Fibroblast of lung (primary cell): ENCODE results near the gene HECTD4. TPM values are rescaled to one million over a fixed set of nuclear protein-coding genes. Genes with fewer than 3 reads are reported as not detected.

Source experiments
- DNase-seq, 2 donors: peaks; one replicate each; pipeline versions ENCODE4 v3.0.0 to v3.0.0-alpha.2; 2010; ENCODE audit warnings: low read depth in 2 of 2
- H2AFZ ChIP-seq: 2 replicates; pipeline ENCODE4 v1.5.1; 2012; ENCODE audit warnings: low read length, control low read depth, inconsistent platforms
- H3K27ac ChIP-seq: 2 replicates; pipeline ENCODE4 v1.5.1; 2011; ENCODE audit warnings: low read length, control low read depth; ENCODE audit not compliant: insufficient read depth
- H3K27me3 ChIP-seq: 2 replicates; pipeline ENCODE4 v1.5.1; 2011; ENCODE audit warnings: mild to moderate bottlenecking, low read length; ENCODE audit not compliant: control insufficient read depth, insufficient read depth
- H3K36me3 ChIP-seq: 2 replicates; pipeline ENCODE4 v1.5.1; 2011; ENCODE audit warnings: low read length; ENCODE audit not compliant: control insufficient read depth, insufficient read depth
- H3K4me1 ChIP-seq: 2 replicates; pipeline ENCODE4 v1.5.1; 2011; ENCODE audit warnings: low read length; ENCODE audit not compliant: control insufficient read depth, insufficient read depth; ENCODE audit errors: extremely low read depth
- H3K4me2 ChIP-seq: 2 replicates; pipeline ENCODE4 v1.5.1; 2011; ENCODE audit warnings: low read length, control low read depth; ENCODE audit not compliant: insufficient read depth; ENCODE audit errors: extremely low read depth
- H3K4me3 ChIP-seq, 4 experiments: fragments of 200-600 bp in 1 of 4; sonication (generic) in 1 of 4; replicated peaks in 1 of 4; 2 replicates each; pipeline ENCODE4 v1.5.1; 2011 to 2016; ENCODE audit warnings: low read length in 4 of 4, low read depth in 3 of 4, mild to moderate bottlenecking in 3 of 4, control low read depth in 2 of 4, inconsistent platforms in 1 of 4, mixed read lengths in 1 of 4; ENCODE audit not compliant: insufficient read depth in 1 of 4; ENCODE audit errors: control extremely low read depth in 1 of 4
- H3K79me2 ChIP-seq: 2 replicates; pipeline ENCODE4 v1.5.1; 2012; ENCODE audit warnings: mild to moderate bottlenecking, low read length, inconsistent platforms; ENCODE audit not compliant: control insufficient read depth, insufficient read depth
- H3K9ac ChIP-seq: 2 replicates; pipeline ENCODE4 v1.5.1; 2011; ENCODE audit warnings: mild to moderate bottlenecking, low read length, control low read depth; ENCODE audit not compliant: insufficient read depth
- H3K9me3 ChIP-seq: 2 replicates; pipeline ENCODE4 v1.5.1; 2012; ENCODE audit warnings: low read depth, low read length; ENCODE audit not compliant: control insufficient read depth, insufficient read depth
- H4K20me1 ChIP-seq: 2 replicates; pipeline ENCODE4 v1.5.1; 2011; ENCODE audit warnings: low read length; ENCODE audit not compliant: control insufficient read depth, insufficient read depth; ENCODE audit errors: extremely low read depth
- CTCF ChIP-seq, 2 donors: IDR thresholded peaks in 1 of 2; conservative IDR thresholded peaks in 1 of 2; 1 replicate in 1 of 2; 2 replicates in 1 of 2; pipeline ENCODE4 v1.5.1; 2011 to 2012; ENCODE audit warnings: low read length in 2 of 2, control low read depth in 1 of 2, inconsistent platforms in 1 of 2, low read depth in 1 of 2, mild to moderate bottlenecking in 1 of 2
- EZH2 ChIP-seq: IDR thresholded peaks from 2 replicates; pipeline ENCODE4 v1.5.1; 2012; ENCODE audit warnings: low read length, control low read depth, mild to moderate bottlenecking; ENCODE audit errors: missing control alignments
- polyA plus RNA-seq, 2 donors: library from polyadenylated mRNA; depleted of rRNA in 1 of 2; stranded (reverse) in 1 of 2; unstranded in 1 of 2; fragments of >200 nt; gene quantifications; 2 replicates each; pipeline ENCODE4 v1.2.1, GENCODE V29; 2011 to 2012; ENCODE audit warnings: missing spikeins in 1 of 2
- total RNA-seq: library from RNA; depleted of rRNA; stranded (reverse); fragments of >200 nt; gene quantifications from 2 replicates; pipeline ENCODE4 v1.2.1, GENCODE V29; 2014

Gene HECTD4
- total and polyA plus RNA-seq, 2 donors (not counting 1 experiment from before 2014, with no cell fraction given): 5.1 to 31.7 TPM

DNA sequence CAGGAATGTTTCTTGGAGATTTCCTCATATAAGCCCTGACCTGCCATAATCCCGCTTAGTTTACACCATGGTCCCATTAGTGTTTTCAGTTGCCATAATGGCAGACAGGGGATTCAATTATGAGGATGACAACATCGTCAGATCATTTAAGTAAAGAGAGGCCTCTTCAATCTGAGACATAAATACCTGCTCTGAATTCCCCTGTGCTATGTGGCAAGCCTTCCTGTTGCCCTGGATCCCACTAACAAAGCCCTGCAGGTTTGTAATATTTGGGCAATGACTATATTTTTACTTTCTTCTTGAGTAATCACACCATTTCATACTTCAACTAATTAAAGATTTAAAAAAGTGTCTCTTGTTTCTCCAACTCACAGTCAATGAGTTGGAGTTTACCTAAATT lies 147.9 kb downstream of the HECTD4 start:
- Histone ChIP-seq H3K36me3 (peaks cover 16% of the 10 kb centered on the region), H3K9me3 (no peaks in the 10 kb centered on the region), H2AFZ (no peak overlapping the region), H3K9ac (no peak overlapping the region), H3K27ac (no peak overlapping the region), H3K79me2 (no peaks in the 10 kb centered on the region), H3K4me1 (no peaks in the 10 kb centered on the region), H3K27me3 (no peaks in the 10 kb centered on the region), H3K4me2 (no peak overlapping the region), H4K20me1 (no peaks in the 10 kb centered on the region), H3K4me3 (no peak overlapping the region)
- TF ChIP-seq CTCF (conservative IDR thresholded peaks at IDR 0.05 in 1 of 2, IDR thresholded peaks at IDR 0.05 in 1 of 2; ENCODE audit: low read depth in 1 of 2, low read length in 2 of 2): no peak
- no peak for DNase-seq

- Histone ChIP-seq H3K9me3 (no peaks in the 10 kb centered on the region), H2AFZ (no peak overlapping the region), H3K4me1 (no peaks in the 10 kb centered on the region), H3K36me3 (peaks cover 11% of the 10 kb centered on the region), H3K9ac (no peak overlapping the region), H3K4me3 (no peak overlapping the region), H3K27me3 (no peaks in the 10 kb centered on the region), H3K27ac (no peak overlapping the region), H3K79me2 (no peaks in the 10 kb centered on the region), H4K20me1 (no peaks in the 10 kb centered on the region), H3K4me2 (no peak overlapping the region)
- TF ChIP-seq CTCF (conservative IDR thresholded peaks at IDR 0.05 in 1 of 2, IDR thresholded peaks at IDR 0.05 in 1 of 2; ENCODE audit: low read depth in 1 of 2, low read length in 2 of 2): no peak
- no peak for TF ChIP-seq EZH2
- DNase-seq: no peak
Measured at GRCh38 chr12:112233242-112233641, 149.0 kb downstream of the HECTD4 start.

- Histone ChIP-seq H3K36me3 (peaks cover 11% of the 10 kb centered on the region), H3K4me2 (no peak overlapping the region), H2AFZ (no peak overlapping the region), H3K9ac (no peak overlapping the region), H3K4me3 (no peak overlapping the region), H3K27me3 (no peaks in the 10 kb centered on the region), H3K79me2 (no peaks in the 10 kb centered on the region), H3K4me1 (no peaks in the 10 kb centered on the region), H3K27ac (no peak overlapping the region), H3K9me3 (no peaks in the 10 kb centered on the region), H4K20me1 (no peaks in the 10 kb centered on the region)
- DNase-seq: no peak
- TF ChIP-seq EZH2 (no peak), CTCF (conservative IDR thresholded peaks at IDR 0.05 in 1 of 2, IDR thresholded peaks at IDR 0.05 in 1 of 2; ENCODE audit: low read depth in 1 of 2, low read length in 2 of 2) (no peak)
Measured at GRCh38 chr12:112230136-112230535, 152.1 kb downstream of the HECTD4 start.
